ENCODE measurements around the gene PVALB.

The PVALB gene

DNA sequence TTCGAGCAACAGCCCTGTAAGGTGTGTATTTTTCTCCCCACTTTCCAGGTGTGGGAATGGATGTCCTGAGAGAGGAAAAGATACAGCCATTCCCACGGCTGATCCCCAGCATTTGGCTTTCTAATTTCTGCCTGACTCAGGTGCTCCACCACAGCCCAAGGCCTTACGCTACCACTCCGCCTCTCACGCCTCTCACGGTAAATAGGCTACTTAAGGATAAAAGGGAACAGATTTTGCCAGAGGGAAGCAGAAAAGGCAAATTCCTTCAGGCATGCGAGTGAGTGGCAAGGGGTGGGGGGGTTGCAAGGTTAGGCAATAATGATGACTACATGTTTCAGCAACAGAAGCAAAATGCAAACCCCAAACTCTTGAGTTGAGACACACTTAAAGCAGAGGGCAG, 9.2 kb downstream of the PVALB start:
- H3K36me3 ChIP-seq: no peaks in the 10 kb centered on the region
- H3K27me3 ChIP-seq: peaks cover 18% of the 10 kb centered on the region
- H3K4me1 ChIP-seq: no peaks in the 10 kb centered on the region
- TF ChIP-seq, protein P1, sequence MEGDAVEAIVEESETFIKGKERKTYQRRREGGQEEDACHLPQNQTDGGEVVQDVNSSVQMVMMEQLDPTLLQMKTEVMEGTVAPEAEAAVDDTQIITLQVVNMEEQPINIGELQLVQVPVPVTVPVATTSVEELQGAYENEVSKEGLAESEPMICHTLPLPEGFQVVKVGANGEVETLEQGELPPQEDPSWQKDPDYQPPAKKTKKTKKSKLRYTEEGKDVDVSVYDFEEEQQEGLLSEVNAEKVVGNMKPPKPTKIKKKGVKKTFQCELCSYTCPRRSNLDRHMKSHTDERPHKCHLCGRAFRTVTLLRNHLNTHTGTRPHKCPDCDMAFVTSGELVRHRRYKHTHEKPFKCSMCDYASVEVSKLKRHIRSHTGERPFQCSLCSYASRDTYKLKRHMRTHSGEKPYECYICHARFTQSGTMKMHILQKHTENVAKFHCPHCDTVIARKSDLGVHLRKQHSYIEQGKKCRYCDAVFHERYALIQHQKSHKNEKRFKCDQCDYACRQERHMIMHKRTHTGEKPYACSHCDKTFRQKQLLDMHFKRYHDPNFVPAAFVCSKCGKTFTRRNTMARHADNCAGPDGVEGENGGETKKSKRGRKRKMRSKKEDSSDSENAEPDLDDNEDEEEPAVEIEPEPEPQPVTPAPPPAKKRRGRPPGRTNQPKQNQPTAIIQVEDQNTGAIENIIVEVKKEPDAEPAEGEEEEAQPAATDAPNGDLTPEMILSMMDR (IDR thresholded peaks at IDR 0.05; ENCODE audit: low read depth, low read length): no peak
- DNase-seq: no peak
- H3K9me3 ChIP-seq: no peaks in the 10 kb centered on the region
- H3K4me3 ChIP-seq (ENCODE audit: low read depth, low read length): no peak overlapping the region

DNA sequence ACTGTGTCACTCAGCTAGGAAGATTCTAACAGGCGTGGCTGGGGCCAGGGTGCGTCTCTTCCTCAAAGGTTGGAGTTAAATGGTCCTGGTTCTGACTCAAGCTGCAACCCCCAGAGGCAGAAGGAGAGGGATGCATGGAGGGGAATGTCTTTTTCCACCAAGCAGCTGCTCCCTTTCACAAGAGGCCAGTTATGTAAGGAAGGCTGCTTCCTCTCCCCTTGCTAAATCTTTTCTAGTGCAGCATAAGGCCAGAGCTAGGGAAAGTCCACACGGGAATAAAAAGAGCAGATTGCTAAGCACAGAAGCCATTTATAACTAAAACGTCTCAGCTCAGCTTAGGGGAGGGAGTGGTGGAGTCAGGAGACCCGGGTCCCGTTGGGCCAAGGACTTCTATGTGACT, 10.0 kb downstream of the PVALB start:
- H3K9me3 ChIP-seq: no peaks in the 10 kb centered on the region
- H3K36me3 ChIP-seq: no peaks in the 10 kb centered on the region
- DNase-seq: no peak
- TF ChIP-seq, protein P1 (IDR thresholded peaks at IDR 0.05; ENCODE audit: low read depth, low read length): no peak
- H3K4me1 ChIP-seq: no peaks in the 10 kb centered on the region
- no peak overlapping the region for H3K4me3 ChIP-seq (ENCODE audit: low read depth, low read length)
- H3K27me3 ChIP-seq: peaks cover 18% of the 10 kb centered on the region

DNA sequence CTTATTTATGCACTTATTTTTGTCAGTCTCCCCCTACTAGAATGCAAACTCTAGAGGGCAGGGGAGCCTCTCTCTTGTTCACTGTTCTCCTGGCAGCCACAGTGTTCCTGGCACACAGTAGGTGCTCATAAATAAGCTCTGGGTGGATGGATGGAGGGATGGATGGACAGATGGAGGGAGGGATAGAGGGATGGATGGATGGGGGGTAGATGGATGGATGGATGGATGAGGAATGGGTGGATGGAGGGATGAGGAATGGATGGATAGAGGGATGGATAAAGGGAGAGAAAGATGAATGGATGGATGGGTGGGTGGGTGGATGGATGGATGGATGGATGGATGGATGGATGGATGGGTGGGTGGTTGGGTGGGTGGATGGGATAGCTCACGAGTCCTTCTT, 13.5 kb downstream of the PVALB start:
- peaks cover 17% of the 10 kb centered on the region for H3K27me3 ChIP-seq
- TF ChIP-seq, protein P1 (IDR thresholded peaks at IDR 0.05; ENCODE audit: low read depth, low read length): no peak
- H3K4me1 ChIP-seq: no peaks in the 10 kb centered on the region
- DNase-seq: no peak
- no peak overlapping the region for H3K4me3 ChIP-seq (ENCODE audit: low read depth, low read length)
- no peaks in the 10 kb centered on the region for H3K36me3 ChIP-seq
- H3K9me3 ChIP-seq: no peaks in the 10 kb centered on the region

DNA sequence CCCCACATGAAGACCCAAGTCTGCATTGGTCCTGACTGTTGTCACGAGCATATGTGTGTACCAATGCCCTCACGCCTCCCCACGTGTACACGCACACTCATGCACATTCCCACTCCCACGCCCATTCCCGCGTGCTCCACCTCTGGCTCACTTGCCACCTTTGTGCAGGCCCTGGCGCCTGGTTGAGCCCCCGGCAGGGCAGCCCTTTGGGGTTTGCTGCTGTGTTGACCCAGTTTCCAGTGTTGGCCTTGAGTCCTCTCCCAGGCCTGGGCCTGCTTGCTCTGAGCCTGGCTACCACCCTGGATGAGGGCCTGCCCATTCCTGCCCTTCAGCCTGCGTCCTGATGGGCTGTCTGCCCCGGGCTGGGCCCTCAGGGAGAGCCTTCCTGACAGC, 18.2 kb downstream of the PVALB start:
- no peaks in the 10 kb centered on the region for H3K9me3 ChIP-seq
- peaks cover 13% of the 10 kb centered on the region; the same call in 1 of the 2 replicates for H3K27me3 ChIP-seq
- no peak for DNase-seq
- no peak overlapping the region for H3K4me3 ChIP-seq (ENCODE audit: low read depth, low read length)
- no peaks in the 10 kb centered on the region for H3K4me1 ChIP-seq
- TF ChIP-seq, protein P1 (IDR thresholded peaks at IDR 0.05; ENCODE audit: low read depth, low read length): no peak
- H3K36me3 ChIP-seq: no peaks in the 10 kb centered on the region

DNA sequence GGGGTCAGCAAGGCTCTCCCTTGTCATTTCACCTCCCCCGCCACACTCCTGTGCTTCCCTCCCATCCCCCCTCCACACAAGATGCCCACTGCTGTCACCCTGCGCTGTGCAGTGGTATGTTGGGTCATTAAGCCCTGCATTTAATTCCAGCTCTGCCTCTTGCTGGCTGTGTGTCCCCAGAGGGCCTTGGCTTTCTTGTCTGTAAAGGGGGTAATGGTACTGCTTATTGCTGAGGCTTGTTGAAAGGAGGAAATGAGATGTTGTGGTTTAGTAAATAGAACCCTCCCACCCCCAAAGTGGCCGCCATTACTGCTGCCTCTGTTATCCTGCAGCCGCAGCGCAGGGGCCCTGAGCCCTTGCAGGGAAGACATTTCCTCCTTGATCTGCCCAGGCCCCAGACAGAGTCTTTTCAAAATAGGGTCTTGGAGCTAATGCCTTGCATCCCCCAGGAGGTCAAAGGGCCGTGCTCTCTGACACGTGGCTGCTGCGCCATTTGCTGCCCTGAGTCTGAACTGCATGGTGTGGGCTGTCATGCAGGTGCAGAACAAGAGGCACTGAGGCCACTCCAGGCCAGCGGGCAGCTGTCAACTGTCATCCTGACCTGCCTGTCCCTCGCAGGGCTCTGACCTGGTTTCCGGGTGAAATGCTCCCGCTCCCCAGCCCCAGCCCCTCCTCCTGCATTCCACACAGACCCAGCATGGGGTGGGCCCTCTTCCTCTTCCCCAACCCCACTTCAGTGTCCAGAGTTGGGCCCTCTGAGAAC, 18.7 kb downstream of the PVALB start:
- Histone ChIP-seq H3K4me3 (ENCODE audit: low read depth, low read length) (no peak overlapping the region), H3K27me3 (peaks cover 13% of the 10 kb centered on the region; the same call in 1 of the 2 replicates), H3K4me1 (no peaks in the 10 kb centered on the region), H3K36me3 (no peaks in the 10 kb centered on the region), H3K9me3 (no peaks in the 10 kb centered on the region)
- DNase-seq: no peak
- TF ChIP-seq, protein P1 (IDR thresholded peaks at IDR 0.05; ENCODE audit: low read depth, low read length): no peak

DNA sequence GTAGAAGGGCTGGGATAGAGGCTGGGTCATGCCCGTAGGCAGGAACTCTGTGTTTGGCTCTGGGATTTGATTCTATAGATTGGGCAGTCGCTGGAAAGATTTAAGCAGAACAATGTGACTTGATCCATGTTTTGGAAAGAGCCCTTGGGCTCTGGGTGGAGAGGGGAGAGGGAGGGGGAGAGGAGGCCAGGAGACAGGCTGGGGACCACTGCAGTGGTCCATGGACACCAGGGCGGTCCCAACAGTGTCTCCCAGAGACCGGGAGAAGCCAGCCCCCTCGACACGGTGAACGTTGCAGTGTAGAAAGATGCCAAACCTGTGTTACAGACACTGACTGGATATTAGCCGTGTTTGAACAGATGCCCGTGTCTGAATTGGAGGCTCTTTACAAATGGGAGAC, 19.5 kb downstream of the PVALB start:
- Histone ChIP-seq H3K4me1 (no peaks in the 10 kb centered on the region), H3K9me3 (no peaks in the 10 kb centered on the region), H3K27me3 (peaks cover 13% of the 10 kb centered on the region; the same call in 1 of the 2 replicates), H3K36me3 (no peaks in the 10 kb centered on the region), H3K4me3 (ENCODE audit: low read depth, low read length) (no peak overlapping the region)
- TF ChIP-seq, protein P1 (IDR thresholded peaks at IDR 0.05; ENCODE audit: low read depth, low read length): no peak
- DNase-seq: no peak
